GM20431 (cell line): Measurements from ENCODE around the gene TMEM41B.
"Not testable (repeated sequence)": the region's sequence is repeated elsewhere in the genome, so short reads cannot be mapped to it uniquely, and the experiment has no call there.

Experiments
- in situ Hi-C: fragments of 300-500 bp; cut with MseI, MboI; formaldehyde crosslinking; loops from one replicate; pipeline ENCODE4 v1.15.0; 2020; ENCODE audit warnings: low sequenced_read_pairs; ENCODE audit not compliant: unreplicated experiment

Gene TMEM41B, protein sequence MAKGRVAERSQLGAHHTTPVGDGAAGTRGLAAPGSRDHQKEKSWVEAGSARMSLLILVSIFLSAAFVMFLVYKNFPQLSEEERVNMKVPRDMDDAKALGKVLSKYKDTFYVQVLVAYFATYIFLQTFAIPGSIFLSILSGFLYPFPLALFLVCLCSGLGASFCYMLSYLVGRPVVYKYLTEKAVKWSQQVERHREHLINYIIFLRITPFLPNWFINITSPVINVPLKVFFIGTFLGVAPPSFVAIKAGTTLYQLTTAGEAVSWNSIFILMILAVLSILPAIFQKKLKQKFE

DNA sequence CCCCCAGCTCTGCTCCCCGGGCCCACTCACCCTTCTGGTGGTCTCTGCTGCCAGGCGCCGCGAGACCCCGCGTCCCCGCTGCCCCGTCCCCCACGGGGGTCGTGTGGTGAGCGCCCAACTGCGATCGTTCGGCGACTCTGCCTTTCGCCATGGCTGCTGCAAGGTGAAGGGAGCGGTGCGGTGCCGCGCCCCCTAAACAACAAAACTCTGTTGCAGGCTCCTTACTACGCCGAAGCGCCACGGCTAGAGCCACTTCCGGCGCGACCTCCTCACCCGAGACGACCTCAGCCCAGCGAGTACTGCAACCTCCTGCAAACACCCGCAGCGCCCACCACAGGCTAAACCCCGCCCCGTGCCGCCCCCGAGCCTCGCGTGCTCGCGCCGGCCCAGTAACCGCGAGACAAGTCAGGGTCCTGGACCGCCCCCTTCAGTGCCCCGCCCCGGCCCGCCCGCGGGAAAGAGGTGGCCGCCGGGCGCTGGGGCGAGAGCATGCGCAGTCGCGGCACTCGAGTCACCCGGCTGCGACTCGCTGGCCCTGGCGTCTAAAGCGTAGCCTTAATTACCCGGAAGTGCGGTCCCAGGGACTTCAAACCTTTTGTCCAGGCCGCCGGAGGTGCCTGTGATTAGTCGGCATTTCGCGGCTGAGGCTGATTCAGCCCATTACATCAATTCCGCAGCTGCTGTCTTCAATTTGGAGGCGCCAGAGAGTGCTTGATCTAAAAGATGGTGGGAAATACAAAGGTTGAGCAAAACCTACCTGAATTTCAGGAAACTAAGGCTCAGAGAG is at the start of gene TMEM41B:
Gene TMEM41B, minus strand, starts transcription at position 303 of the 787 bp plus-strand sequence. Its CDS starts 152 bp downstream, at position 151.
- in situ Hi-C loops: no loop called here

DNA sequence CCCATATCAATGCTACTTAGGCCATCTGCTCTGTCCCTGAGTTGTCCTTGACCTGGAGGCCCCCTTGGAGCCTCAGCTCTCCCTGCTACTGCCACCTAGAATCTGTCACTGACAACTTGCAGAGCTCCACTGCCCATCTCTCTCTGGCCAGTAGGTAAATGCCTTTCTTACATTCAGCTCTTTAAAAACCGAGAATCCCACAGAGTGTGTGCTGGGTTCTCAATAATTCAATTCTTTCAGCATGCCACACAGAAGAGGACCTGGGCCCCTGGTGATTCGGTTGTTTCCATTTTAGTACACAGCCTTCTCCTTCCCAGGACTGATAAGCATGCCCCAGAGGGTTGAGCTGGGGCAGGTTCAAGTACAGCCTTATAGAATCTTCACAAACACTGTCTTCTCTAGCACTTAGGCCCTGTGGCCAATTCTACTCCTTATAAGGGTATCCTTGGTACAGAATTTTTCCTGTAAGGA is 48.0 kb upstream of the TMEM41B start:
- in situ Hi-C loops: no loop called here

DNA sequence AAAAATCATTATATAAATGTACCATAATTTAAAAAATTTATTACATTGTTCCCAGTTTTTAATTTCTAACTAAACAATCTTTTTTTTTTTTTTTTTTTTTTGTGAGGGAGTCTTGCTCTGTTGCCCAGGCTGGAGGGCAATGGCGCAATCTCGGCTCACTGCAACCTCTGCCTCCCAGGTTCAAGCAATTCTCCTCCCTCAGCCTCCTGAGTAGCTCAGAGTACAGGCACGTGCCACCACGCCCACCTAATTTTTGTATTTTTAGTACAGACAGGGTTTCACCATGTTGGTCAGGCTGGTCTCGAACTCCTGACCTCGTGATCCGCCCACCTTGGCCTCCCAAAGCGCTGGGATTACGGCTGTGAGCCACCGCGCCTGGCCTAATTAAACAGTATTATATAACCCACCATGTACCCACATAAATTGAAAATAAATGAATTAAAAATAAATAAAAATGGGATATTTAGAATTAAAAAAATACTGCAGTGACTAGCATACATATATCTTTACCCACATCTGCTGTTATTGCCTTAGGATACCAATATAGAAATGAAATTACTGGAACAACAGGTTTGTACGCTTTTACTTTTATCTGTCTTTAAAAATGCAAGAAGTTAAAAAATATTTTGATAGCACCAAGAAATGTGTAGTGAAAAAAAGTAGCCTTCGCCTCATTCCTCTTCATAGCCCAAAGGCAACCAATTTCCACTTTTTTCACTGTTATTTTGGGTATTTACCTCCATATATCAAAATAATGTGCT is 46.6 kb upstream of the TMEM41B start:
- in situ Hi-C loops: not testable (repeated sequence)

DNA sequence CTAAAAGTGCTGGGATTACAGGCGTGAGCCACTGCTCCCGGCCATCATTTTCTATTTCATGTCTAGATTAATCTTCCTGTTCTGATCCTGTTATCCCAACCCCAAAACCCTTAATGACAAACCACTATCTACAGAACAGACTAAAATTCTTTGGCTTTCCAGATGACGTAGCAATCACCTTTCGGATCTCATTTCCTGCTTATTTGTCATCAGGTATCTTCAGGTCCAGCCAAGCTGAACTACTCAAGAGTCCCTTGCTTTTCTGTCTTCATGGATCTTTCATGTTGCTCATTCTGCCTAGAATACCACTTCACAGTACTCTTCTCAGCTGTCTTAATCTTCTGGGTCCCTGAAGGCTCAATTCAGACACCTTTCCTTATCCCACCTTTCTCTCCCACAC is 42.6 kb upstream of the TMEM41B start:
- in situ Hi-C loops: no loop called here

DNA sequence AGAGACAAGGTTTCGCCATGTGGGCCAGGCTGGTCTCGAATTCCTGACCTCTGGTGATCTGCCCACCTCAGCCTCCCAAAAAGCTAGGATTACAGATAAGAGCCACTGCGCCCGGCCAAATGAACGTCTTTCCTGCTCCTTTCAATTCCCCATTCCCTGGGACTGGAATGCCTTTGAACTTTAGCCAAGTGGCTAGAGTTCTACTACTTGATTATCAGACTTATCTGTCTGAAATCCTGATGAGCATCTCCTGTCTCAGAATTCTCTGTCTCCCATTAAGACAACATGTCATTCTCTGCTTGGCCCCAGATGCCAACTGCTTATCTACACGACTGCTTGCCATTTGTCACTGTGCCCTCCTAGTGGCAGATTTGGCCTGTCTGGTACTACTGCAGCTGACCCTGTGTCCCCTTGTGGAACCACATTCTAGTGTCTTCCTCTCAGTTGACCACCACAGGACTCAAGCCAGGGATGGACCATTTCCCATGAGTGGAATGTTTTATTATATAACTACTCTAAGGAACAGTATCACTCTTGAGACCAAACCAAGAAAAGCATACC is 37.0 kb upstream of the TMEM41B start:
- in situ Hi-C loops: no loop called here

DNA sequence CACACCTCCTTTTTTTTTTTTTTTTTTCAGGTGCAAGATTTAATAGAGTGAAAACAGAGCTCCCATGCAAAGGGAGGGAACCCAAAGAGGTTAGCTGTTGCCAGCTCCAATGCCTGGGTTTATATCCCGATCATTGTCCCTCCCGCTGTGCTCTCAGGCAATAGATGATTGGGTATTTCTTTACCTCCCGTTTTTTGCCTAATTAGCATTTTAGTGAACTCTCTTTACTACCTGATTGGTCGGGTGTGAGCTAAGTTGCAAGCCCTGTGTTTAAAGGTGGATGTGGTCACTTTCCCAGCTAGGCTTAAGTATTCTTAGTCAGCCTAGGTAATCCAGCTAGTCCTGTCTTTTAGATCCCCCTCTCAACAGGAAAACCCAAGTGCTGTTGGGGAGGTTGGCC is 33.4 kb upstream of the TMEM41B start:
- in situ Hi-C loops: not testable (repeated sequence)

DNA sequence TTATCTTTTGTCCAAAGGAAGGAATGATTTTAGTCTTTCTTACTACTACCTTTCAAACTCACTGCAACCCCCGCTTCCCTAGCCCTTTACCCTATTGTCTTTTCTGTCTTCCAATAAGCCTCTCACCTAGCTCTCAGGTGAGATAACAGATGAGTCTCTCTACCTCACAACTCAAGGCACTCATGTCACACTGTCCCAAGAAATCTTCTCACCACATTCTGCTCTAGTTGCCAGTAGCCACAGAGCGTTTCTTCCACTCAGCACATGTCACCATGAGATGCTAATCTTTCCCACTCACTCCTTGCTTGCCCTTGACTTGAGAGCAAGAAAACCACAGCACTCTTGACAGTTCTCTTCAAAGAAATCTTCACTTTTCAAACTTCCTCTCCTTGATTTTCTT is 32.7 kb upstream of the TMEM41B start:
- in situ Hi-C loops: no loop called here

DNA sequence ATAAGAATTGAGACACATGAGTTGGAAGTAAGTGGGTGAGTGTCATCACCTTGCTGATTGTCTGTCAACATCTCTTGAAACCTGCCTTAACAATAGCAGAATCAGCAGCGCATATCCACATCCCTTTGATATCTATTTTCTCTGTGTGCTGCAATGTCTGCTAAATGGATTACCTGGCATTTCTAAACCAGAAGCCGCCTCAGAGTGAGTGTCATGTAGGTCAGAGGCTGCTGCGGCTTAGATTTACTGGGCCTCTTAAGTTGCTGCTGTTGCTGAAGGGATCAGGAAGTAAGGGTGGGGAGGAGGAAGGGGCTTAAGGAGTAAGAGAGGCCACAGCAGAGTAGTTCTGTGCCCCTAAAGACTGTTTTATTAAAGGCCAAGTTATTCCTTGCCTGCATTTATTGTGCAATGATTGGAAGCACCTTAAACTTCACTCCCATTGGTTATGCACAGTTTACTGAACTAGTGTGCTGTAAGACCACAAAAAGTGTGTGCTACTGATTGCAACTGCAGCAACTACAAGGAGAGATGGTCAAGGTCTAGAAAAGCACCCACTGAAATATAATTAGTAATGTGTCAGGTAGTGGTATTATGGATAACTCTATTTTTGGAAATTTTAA is 29.8 kb upstream of the TMEM41B start:
- in situ Hi-C loops: no loop called here

DNA sequence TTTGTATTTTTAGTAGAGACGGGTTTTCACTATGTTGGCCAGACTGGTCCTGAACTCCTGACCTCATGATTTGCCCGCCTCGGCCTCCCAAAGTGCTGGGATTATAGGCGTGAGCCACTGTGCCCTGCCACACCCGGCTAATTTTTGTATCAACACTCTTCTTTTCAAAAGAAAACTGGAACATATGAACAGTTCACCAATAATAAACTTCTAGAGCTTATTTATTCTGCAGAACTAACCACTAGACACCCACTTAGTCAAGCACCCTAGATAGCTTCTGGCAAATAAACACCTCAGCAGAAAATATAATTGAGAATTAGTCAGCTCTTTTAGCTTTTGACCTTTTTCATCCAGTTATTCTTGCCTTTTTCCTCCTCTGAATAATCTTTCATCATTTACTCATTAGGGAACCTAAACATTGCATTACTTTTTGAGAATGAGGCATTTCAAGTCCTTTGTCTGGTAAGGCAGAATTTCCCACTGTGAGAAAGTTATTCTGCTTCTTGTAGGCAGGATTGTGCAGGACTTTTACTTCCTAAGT is 27.3 kb upstream of the TMEM41B start:
- in situ Hi-C loops: no loop called here

DNA sequence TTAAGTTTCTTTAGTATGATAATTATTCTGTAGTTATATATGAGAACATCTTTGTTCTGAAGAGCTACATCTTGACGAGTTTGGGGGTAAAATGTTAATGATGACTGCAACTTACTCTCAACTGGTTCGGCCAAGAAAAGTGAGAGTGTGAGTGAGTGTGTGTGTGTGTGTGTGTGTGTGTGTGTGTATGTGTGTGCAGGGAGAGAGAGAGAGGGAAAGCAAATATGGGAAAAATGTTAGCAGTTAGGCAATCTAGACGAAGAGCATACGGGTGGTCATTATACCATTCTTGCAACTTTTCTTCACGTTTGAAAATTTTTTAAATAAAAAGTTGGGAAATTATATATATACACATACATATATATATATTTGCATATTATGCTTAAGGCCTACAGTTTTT is 18.3 kb upstream of the TMEM41B start:
- in situ Hi-C loops: no loop called here

DNA sequence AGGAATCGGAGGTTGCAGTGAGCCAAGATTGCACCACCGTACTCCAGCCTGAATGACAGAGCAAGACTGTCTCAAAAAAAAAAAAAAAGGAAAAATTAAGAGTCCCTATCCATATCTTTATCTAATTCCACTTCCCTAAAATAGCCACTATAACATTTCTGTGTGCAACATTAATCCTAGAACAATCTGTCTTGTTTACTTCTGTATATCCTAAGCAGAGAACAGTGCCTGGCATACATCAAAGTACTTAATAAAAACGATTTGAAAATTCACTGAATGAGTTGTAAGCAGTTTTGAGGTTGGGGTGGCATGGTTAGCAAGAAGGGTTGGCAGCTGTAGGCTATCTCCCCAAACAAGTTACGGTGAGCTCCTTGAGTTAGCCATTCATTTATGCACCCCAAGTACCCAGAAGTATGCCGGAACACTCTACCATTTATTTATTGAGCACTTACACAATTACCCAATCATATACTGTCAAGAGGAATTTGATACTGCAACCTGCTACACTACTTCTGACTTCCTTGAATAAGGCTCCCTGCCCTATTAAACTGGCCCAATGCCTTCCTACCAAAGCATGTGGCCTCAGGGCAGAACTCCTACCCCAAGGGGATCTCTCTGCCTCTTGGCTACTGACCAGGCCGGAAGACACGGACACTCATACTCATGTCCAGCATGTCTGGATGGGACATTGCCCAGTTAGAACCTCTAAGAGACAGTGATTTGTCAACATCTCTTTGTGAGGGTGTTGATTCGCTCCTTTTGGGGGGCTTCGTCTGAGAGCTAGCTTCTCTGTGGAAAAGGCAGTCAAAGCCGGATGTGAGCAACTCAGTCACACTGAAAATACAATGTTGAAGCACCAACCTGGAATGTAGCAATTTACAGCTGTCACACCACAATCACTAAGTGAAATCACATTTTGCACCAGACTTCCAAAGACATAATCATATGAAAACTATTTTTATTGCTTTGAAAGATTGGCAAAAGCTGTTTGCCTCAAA is 16.3 kb upstream of the TMEM41B start:
- in situ Hi-C loops: no loop called here

DNA sequence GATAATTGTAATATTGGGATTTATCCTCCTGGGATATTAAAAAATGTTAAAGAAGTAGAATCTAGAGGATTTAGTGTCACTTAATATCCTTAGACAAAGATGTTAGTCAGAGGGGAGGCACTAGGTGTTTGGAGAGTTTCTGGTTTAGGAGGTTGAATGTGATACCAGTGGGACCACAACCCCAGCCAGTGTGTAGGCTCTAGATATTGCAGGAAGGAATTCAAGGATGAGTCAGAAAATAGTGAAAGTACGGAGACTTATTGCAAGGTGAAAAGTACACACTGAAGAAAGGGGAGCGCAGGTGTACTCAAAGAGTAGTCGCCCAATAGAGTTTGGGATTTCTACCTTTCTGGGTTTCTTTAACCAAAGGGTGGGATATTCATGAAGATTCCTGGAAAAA is 5.7 kb upstream of the TMEM41B start:
- in situ Hi-C loops: no loop called here

DNA sequence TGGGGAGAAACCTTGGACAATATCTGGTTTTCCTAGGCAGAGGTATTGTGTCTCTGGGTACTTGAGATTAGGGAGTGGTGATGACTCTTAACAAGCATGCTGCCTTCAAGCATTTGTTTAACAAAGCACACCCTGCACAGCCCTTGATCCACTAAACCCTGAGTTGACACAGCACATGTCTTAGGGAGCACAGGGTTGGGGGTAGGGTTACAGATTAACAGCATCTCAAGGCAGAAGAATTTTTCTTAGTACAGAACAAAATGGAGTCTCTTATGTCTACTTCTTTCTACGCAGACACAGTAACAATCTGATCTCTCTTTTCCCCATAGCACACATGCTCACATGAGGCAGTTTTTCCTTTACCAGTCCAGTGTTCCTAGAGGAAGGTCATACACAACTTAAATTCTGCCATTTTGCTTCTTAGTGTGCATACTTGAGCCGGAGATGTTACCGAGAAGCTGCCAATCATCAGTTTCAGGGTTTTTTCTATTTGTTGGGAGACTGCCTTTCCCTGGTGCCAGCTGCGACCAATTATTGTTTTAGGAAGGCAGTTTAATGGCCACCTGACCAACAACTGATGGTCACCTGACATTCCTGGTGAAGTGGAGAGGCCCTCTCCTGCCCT is 5.1 kb upstream of the TMEM41B start:
- in situ Hi-C loops: not testable (repeated sequence)

DNA sequence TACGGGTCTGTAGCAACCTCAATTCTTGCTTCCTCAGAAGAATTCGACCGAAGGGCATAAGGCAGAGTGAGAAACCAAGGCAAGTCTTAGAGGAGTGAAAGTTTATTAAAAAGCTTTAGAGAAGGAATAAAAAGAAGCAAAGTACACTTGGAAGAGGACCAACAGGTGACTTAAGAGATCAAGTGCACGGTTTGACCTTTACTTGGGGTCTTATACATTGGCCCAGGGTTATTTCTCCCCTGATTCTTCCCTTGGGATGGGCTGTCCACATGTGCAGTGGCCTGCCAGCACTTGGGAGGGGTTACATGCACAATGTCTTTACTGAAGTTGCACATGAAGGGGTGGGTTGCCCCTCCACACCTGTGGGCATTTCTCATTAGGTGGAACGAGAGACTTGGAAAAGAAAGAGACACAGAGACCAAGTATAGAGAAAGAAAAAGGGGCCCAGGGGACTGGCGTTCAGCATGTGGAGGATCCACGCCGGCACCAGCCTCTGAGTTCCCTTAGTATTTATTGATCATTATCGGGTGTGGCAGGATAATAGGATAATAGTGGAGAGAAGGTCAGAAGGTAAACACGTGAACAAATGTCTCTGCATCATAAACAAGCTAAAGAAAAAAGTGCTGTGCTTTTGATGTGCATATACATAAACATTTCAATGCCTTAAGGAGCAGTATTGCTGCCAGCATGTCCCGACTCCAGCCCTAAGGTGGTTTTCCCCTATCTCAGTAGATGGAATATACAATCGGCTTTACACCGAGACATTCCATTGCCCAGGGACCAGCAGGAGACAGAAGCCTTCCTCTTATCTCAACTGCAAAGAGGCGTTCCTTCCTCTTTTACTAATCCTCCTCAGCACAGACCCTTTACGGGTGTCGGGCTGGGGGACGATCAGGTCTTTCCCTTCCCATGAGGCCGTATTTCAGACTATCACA is 4.3 kb upstream of the TMEM41B start:
- in situ Hi-C loops: not testable (repeated sequence)

DNA sequence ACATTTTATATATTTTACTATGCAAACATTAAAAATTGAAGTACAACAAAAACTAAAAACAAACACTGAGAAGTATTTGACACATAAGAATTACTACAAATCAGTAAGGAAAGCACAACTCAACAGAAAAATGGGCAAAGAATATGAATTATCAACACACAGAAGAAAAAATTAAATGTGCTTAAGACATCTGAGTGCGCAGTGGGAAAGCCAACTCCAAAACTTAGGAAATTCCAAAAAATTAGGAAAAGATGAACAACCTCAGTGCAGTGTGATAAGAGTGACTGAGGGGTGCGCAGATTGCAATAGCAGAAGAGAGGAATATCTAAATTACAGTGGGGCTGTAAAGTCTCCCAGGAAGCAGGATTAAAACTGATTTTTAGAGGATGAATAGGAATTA is 1.9 kb upstream of the TMEM41B start:
- in situ Hi-C loops: no loop called here

DNA sequence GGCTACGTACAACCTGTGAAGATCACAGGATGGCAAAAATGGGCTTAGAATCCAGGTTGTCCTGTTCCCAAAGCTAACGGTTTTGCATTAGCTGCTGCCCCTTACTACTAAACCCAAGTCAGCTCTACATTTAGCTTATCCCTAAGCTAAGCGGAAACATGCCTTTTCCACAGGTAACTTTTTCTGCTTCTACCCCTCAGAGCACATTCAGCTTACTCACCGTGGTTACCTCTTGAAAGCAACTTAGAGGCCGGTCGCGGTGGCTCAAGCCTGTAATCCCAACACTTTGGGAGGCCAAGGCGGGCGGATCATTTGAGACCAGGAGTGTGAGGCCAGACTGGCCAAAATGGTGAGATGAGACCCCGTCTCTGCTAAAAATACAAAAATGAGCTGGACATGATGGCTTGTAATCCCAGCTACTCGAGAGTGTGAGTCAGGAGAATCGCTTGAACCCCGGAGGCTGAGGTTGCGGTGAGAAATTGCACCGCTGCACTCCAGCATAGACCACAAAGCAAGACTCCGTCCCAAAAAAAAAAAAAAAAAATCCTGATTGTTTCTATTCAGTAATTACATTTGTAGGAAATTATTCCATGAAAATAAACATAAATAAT is 790 bp upstream of the TMEM41B start:
- in situ Hi-C loops: no loop called here
